Type B pancreatic cell (in vitro differentiated cells): Measurements from ENCODE around the gene GSG1. TPM values are rescaled to one million over a fixed set of nuclear protein-coding genes. Genes with fewer than 3 reads are reported as not detected.
A peak's percentile ranks its signal among the peaks of the same experiment; 100 is the strongest.

Experiments used
- DNase-seq: peaks from one replicate; pipeline ENCODE4 v3.0.0; 2021; ENCODE audit warnings: mixed read lengths; ENCODE audit not compliant: unreplicated experiment; ENCODE audit errors: extremely low spot score
- H3K27ac Mint-ChIP-seq: 2 replicates; pipeline ENCODE4 v1.8.0; 2021; ENCODE audit warnings: mild to moderate bottlenecking, mixed read lengths
- H3K27me3 Mint-ChIP-seq: 2 replicates; pipeline ENCODE4 v1.8.0; 2021; ENCODE audit warnings: mixed read lengths
- H3K36me3 Mint-ChIP-seq: 2 replicates; pipeline ENCODE4 v1.8.0; 2021; ENCODE audit warnings: mixed read lengths
- H3K4me1 Mint-ChIP-seq: one replicate; pipeline ENCODE4 v1.8.0; 2021; ENCODE audit warnings: mixed read lengths; ENCODE audit not compliant: unreplicated experiment
- H3K4me3 Mint-ChIP-seq: 2 replicates; pipeline ENCODE4 v1.8.0; 2021; ENCODE audit warnings: mild to moderate bottlenecking, mixed read lengths
- H3K9me3 Mint-ChIP-seq: 2 replicates; pipeline ENCODE4 v1.8.0; 2021; ENCODE audit warnings: mixed read lengths
- total RNA-seq: library from RNA; stranded (reverse); gene quantifications from 2 replicates; pipeline ENCODE4 v1.2.1, GENCODE V29; 2021; ENCODE audit warnings: low replicate concordance
- TF ChIP-seq, protein P1 (sequence below): fragments of 200-600 bp; sonication (generic); conservative IDR thresholded peaks from 2 replicates; pipeline ENCODE4 v1.5.0; 2021; ENCODE audit warnings: antibody characterized with exemption, mild to moderate bottlenecking

The GSG1 gene
- total RNA-seq, 1 donor from 2014 or later, result 0.36 TPM

DNA sequence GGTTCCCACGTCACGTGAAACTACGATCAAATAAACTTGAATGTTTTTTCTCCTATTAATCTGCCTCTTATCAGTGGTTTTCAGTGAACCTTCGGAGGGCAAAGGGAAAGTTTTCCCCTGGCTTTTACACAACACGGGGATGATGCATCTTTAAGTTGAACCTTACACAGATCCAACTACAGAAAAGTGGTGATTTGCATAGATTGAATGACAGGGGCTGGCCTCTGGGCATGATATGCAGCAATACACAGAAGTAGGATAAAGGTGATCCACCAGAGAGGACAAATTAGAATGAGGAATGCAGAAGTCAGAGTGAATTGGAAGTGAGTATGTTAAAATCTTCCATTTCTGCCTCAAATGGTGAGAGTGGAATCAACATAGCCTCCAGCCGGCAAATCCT lies 11.6 kb downstream of the GSG1 start:
- TF ChIP-seq, protein P1, sequence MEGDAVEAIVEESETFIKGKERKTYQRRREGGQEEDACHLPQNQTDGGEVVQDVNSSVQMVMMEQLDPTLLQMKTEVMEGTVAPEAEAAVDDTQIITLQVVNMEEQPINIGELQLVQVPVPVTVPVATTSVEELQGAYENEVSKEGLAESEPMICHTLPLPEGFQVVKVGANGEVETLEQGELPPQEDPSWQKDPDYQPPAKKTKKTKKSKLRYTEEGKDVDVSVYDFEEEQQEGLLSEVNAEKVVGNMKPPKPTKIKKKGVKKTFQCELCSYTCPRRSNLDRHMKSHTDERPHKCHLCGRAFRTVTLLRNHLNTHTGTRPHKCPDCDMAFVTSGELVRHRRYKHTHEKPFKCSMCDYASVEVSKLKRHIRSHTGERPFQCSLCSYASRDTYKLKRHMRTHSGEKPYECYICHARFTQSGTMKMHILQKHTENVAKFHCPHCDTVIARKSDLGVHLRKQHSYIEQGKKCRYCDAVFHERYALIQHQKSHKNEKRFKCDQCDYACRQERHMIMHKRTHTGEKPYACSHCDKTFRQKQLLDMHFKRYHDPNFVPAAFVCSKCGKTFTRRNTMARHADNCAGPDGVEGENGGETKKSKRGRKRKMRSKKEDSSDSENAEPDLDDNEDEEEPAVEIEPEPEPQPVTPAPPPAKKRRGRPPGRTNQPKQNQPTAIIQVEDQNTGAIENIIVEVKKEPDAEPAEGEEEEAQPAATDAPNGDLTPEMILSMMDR, result no peak
- peaks cover 7% of the 10 kb centered on the region for H3K27me3 Mint-ChIP-seq
- no peaks in the 10 kb centered on the region for H3K9me3 Mint-ChIP-seq
- peaks cover 6% of the 10 kb centered on the region for H3K36me3 Mint-ChIP-seq
- H3K27ac Mint-ChIP-seq, result peak overlapping the region; percentile 62
- peaks cover 5% of the 10 kb centered on the region for H3K4me1 Mint-ChIP-seq
- DNase-seq, result no peak
- peak overlapping the region; percentile 29 for H3K4me3 Mint-ChIP-seq

- TF ChIP-seq, protein P1, result no peak
- H3K27me3 Mint-ChIP-seq, result peaks cover 11% of the 10 kb centered on the region
- no peak overlapping the region for H3K27ac Mint-ChIP-seq
- H3K9me3 Mint-ChIP-seq, result no peaks in the 10 kb centered on the region
- H3K36me3 Mint-ChIP-seq, result peaks cover 20% of the 10 kb centered on the region
- no peak overlapping the region for H3K4me3 Mint-ChIP-seq
- no peak for DNase-seq
- peaks cover 5% of the 10 kb centered on the region for H3K4me1 Mint-ChIP-seq
Measured at GRCh38 chr12:13090054-13090453, 13.4 kb downstream of the GSG1 start.

GRCh38 chr12:13088496-13088895 lies 15.0 kb downstream of the GSG1 start:
- no peak for DNase-seq
- H3K27me3 Mint-ChIP-seq, result peaks cover 11% of the 10 kb centered on the region
- no peaks in the 10 kb centered on the region for H3K9me3 Mint-ChIP-seq
- H3K36me3 Mint-ChIP-seq, result peaks cover 26% of the 10 kb centered on the region
- H3K4me3 Mint-ChIP-seq, result no peak overlapping the region
- H3K4me1 Mint-ChIP-seq, result peaks cover 5% of the 10 kb centered on the region
- TF ChIP-seq, protein P1, result no peak
- no peak overlapping the region for H3K27ac Mint-ChIP-seq

GRCh38 chr12:13087766-13088165 lies 15.7 kb downstream of the GSG1 start:
- Mint-ChIP-seq H3K4me1 (peaks cover 5% of the 10 kb centered on the region), H3K27me3 (peaks cover 11% of the 10 kb centered on the region), H3K27ac (no peak overlapping the region), H3K9me3 (no peaks in the 10 kb centered on the region), H3K36me3 (peaks cover 31% of the 10 kb centered on the region), H3K4me3 (no peak overlapping the region)
- TF ChIP-seq, protein P1, result no peak
- DNase-seq, result no peak

DNA sequence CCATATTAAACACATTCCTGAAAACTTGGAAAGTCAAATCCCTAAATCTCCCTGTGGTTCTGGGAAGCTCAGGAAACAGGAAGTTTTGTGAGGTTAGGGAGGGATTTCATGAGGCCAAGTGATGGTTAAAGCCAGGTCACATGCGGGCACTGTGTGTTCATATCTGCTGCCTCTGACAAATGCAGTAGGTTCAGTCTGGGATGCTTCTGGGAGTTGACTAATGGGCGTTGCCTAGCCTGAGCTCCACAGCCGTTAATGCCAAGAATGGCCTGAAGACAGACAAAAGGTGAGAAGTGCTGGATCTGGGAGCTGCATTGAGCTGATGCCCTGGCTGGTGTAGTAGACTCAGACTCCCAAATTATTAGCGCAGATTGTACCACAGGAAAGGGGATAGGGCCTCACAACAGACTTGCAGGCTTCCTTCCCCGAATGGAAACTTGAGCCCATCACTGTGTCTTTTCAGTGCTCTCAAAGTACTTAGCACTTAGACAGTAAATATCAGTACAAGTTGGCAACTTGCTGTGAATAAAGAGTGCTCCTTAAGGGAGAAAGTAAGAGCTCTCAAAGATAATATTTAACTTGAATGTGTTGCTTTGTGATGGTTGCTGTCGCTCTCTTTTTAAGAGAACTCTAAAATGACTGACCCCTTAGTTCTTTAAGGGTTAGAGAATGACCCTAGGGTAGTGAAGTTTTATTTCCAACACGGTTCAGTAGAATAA lies 17.3 kb downstream of the GSG1 start:
- no peaks in the 10 kb centered on the region for H3K9me3 Mint-ChIP-seq
- H3K27ac Mint-ChIP-seq, result no peak overlapping the region
- H3K36me3 Mint-ChIP-seq, result peaks cover 42% of the 10 kb centered on the region
- no peaks in the 10 kb centered on the region for H3K4me1 Mint-ChIP-seq
- no peak overlapping the region for H3K4me3 Mint-ChIP-seq
- DNase-seq, result no peak
- TF ChIP-seq, protein P1, result no peak
- H3K27me3 Mint-ChIP-seq, result peaks cover 6% of the 10 kb centered on the region
